GM18858 (cell line): Measurements from ENCODE around the gene S100P.
"Not testable (repeated sequence)": the region's sequence is repeated elsewhere in the genome, so short reads cannot be mapped to it uniquely, and the experiment has no call there.

Source experiments
- ATAC-seq: cut with Tn5 transposase; IDR thresholded peaks from one replicate; pipeline ENCODE4 v1.9.1; 2021; ENCODE audit not compliant: unreplicated experiment

S100P gene

GRCh38 chr4:6720202-6720699 is 26.6 kb downstream of the S100P start:
- ATAC-seq: no peak

GRCh38 chr4:6721121-6721520 is 27.4 kb downstream of the S100P start:
- ATAC-seq: no peak

GRCh38 chr4:6722891-6723290 is 29.2 kb downstream of the S100P start:
- no peak for ATAC-seq

GRCh38 chr4:6723851-6724250 is 30.2 kb downstream of the S100P start:
- no peak for ATAC-seq

DNA sequence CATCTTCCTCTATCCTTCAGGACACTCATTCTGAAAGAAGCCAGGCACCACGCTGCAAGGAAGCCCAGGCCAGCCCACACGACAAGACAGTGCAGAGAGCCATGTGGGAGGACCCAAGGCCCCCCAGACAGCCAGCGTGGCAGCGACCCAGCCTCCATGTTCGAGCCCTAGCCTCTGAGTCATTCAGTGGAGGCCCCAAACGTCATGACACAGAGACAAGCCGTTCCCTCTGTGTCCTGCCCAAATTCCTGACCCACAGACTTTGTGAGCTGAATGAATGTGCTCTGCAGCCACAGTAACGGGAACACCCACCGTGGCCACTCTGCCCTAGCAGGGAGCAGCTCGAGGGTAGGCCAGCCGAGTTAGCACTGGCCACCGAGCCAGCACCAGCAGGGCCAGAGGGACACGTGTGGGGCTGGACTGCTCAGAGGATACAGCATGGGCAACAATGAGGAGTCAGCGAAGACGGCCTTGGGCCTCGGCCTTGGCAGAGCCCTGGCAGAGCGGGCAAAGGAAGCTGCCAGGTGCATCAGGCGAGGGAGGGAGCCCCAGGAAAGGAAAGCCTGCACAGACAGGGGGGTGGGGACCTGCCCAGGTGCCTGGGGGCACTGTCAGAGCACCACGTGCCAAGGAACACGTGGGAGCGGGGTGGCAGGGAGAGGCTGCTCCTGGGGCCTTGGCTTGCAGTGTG is 30.9 kb downstream of the S100P start:
- ATAC-seq: no peak

DNA sequence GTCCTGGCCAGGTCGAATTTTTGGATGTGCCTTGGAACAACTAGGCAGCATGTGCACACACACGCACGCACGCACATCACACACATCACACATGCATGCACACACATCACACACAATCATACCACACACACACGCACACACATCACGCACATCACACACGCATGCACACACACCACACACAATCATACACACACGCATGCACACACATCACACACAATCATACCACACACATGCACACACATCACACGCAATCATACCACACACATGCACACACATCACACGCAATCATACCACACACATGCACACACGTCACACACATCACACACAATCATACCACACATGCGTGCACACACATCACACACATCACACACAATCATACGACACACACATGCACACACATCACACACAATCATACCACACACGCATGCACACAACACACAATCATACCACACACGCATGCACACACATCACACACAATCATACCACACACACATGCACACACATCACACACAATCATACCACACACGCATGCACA is 31.8 kb downstream of the S100P start:
- not testable (repeated sequence) for ATAC-seq

GRCh38 chr4:6727081-6727942 is 33.6 kb downstream of the S100P start:
- ATAC-seq: no peak

DNA sequence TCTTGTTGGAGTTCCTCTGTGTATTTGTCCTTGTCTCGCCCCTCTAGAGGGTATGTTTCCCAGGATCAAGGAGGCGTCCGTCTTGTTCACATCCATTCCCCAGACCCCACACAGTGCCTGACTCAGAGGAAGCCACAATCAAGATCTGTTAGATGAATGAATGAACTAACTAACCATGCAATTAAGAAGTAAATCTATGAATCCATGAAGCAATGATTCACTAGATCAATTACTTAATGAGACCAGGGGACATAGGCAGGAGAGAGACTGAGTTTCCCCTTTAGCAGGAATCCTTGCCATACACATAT is 34.2 kb downstream of the S100P start:
- ATAC-seq: no peak

GRCh38 chr4:6728320-6729029 is 34.8 kb downstream of the S100P start:
- ATAC-seq: no peak

DNA sequence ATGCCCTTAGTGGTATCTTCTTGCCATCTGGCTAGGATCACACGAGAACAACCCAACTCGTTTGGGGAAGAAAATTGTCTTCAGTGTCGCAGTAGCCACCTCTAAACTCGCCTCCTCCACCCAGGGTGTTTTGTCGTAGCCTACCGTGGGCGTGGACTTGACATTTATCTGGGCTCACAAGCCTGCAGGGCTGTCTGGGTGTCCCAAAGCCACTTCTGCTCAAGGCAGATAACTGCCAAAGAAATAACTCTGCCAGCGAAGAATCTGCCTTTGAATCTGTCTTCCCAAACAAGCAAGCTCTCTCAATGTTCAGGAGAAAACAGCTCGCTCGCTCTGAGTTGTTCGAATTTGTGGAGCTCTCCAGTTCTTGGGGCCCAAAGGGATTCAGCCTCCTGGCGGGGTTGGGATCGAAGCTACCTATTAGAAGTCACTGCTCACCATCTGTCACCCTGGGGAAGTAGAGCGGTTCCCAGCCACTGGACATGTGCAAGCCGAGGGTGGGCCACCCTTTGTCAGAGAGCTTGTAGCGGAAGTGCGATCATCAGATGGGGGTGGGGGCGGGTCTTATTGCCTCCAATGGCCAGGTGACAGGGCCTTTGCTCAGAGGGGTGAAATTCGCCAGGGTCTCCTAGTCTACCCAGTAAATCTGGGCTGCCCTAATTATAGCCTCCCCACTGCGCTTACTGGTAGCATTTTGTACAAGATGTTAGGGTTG is 37.1 kb downstream of the S100P start:
- ATAC-seq: no peak

- no peak for ATAC-seq
These were observed 37.6 kb downstream of the S100P start for GRCh38 chr4:6731318-6731675.

DNA sequence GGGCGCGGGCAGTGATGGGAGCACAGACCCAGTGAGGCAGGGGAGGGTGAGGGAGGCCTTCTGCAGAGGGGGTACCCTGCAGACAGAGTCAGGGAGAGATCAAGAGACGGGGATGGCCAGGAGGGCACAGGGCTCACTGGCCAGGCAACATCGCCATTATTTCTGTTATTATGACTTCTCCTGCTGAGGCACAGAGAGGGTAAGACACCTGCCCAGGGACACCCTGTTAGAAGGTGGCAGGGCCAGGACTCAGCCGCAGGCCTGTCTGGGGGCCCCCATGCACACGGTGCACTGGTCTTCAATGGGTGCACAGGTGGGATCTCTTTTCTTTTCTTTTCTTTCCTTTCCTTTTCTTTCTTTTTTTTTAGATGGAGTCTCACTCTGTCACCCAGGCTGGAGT is 38.1 kb downstream of the S100P start:
- no peak for ATAC-seq

DNA sequence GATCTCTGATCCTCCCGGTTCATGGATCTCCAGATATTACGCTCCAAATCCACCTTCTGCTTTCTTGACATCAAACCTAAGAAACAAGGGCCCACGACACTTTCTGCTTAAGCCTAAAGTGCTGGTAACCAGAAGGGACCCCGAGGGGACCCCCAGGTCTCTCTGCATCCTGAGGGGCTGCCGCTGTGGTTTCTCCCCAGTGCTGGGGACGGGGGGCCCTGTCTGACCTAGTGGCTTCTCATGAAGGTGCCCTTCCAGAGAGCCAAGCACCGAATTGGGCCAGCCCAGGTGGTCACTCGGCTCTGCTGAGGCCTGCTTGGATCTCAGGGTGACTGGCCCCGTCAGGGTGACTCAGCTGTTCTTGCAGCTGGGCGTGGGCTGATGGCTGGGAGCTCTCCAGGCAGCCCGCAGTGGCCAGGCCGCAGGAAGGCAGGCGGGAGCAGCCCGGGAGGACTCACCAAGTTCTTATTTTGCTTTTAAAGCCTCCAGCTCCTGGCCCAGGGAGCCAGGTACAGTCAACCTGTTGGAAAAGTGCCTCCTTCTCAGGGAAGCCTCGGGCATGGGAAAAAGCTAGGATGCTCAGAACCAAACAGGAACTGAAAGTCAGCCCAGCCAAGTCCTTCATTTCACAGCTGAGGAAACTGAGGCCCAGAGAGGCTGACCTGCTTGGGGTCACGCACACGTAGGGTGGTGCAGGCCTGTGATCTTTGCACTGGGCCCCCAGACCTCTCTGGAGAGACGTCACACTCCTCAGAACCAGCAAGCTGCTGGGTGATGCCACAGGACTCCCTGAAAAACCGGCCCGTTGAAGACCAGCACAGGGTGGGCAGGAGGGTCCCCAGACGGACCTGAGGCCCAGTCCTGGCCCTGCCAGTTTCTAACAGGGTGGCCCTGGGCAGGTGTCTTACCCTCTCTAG is 39.0 kb downstream of the S100P start:
- no peak for ATAC-seq

GRCh38 chr4:6733358-6734164 is 39.9 kb downstream of the S100P start:
- no peak for ATAC-seq

DNA sequence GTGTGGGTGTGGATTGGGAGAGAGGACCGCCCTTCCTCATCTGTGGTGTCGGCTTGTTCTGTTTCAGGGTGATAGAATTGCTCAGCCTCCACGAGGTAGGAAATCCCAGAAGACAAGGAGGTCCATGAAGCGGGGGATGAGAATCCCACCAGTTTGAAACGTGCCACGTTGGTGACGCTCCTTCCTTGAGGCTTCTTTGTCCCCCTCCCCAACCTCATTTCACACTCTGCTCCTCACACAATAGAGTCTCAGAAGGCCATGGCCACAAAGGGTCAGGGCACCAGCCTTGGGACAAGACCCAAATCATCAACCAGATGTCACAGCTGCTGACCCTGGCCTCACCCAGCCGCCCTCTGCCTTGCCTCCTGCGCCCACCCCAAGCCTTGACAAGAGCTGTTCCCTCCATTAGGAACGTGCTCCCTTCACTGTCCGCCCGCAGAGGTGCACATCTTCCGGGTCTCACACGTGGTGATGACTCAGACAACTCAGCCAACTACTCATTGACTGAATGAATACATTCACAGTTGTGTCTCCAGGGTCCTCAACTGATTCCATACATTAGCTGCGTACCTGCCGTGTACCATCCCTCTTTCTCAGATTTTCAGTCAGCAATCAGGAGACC is 40.6 kb downstream of the S100P start:
- no peak for ATAC-seq

DNA sequence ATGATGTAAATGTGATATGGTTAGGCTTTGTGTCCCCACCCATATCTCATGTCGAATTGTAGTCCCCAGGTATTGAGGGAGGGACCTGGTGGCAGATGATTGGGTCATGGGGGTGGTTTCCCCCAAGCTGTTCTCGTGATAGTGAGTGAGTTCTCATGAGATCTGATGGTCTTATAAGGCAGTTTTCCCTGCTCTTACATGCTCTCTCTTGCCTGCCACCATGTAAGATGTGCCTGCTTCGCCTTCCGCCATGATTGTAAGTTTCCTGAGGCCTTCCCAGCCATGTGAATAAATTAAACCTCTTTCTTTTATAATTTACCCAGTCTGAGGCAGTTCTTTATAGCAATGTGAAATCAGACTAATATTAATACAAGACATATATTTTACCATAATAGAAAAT is 46.2 kb downstream of the S100P start:
- no peak for ATAC-seq

DNA sequence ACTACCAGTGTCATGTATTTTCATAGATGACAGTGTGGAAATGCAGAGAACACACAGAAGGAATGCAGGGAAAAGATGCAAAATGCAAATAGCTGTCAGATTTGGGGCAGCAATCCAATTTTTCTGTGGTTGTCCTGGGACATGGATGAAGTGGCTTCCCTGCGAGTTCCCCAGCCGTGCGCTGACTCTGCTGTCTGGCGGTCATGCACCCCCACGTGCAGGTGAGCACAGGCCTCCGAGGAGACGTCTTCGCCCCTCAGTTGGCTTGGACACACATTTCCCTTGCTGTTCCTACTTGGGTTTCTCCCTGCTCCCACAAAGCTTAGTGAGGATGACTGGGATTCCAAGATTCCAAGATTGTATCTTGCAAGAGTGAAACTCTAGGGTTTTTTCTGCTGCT is 46.7 kb downstream of the S100P start:
- no peak for ATAC-seq

DNA sequence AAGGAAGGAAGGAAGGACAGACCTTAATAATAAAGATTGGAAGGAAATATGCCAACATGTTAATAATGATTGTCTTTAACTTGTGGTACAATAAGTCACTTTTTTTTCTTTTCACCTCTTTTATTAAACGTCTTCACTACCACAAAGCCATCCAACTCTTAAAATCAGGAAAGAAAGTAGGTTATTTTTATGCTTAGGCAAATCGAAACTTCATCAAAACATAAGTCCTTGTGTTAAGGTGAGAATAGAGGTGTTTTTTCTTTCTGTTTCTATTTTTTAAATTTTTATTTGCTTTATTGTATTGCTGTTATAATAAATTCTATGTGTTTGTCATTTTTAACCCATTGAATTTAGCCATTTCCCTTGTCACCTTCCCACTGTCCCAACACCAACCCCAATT is 48.8 kb downstream of the S100P start:
- no peak for ATAC-seq

- ATAC-seq: no peak
These were observed 49.3 kb downstream of the S100P start for GRCh38 chr4:6742989-6743388.
